Measurements from ENCODE around the gene LUC7L. TPM values are rescaled to one million over a fixed set of nuclear protein-coding genes. Genes with fewer than 3 reads are reported as not detected.
A peak's percentile ranks its signal among the peaks of the same experiment; 100 is the strongest.
"Not testable (repeated sequence)": the region's sequence is repeated elsewhere in the genome, so short reads cannot be mapped to it uniquely, and the experiment has no call there.

The LUC7L gene
- total RNA-seq, 1 experiment from 2014 or later: 79.3 TPM

- peaks cover 23% of the 10 kb centered on the region for H3K4me1 Mint-ChIP-seq (ENCODE audit: low read depth, unreplicated experiment)
- TF ChIP-seq CTCF (IDR thresholded peaks at IDR 0.05; ENCODE audit: unreplicated experiment): no peak
- H3K27ac Mint-ChIP-seq (ENCODE audit: unreplicated experiment): no peak overlapping the region
- intact Hi-C loops (cut with micrococcal nuclease; ENCODE audit: unreplicated experiment): no loop called here
- peaks cover 20% of the 10 kb centered on the region for H3K36me3 Mint-ChIP-seq (ENCODE audit: insufficient read depth, unreplicated experiment)
- peaks cover 18% of the 10 kb centered on the region for H3K27me3 Mint-ChIP-seq (ENCODE audit: unreplicated experiment)
- H3K9me3 Mint-ChIP-seq (ENCODE audit: low read depth, unreplicated experiment): no peaks in the 10 kb centered on the region
- DNase-seq: no peak
- BruUV-seq (replicated peaks): no TSS peak
- no peak overlapping the region for H3K4me3 Mint-ChIP-seq (ENCODE audit: low read depth, unreplicated experiment)
- CTCF ChIA-PET: no interaction called here
Measured at GRCh38 chr16:270381-271255, 41.4 kb upstream of the LUC7L start.

GRCh38 chr16:269061-269796, 40.0 kb upstream of the LUC7L start:
- no TSS peak for BruUV-seq (replicated peaks)
- Mint-ChIP-seq H3K36me3 (ENCODE audit: insufficient read depth, unreplicated experiment) (peaks cover 31% of the 10 kb centered on the region), H3K27ac (ENCODE audit: unreplicated experiment) (no peak overlapping the region), H3K27me3 (ENCODE audit: unreplicated experiment) (peaks cover 18% of the 10 kb centered on the region), H3K4me3 (ENCODE audit: low read depth, unreplicated experiment) (no peak overlapping the region), H3K9me3 (ENCODE audit: low read depth, unreplicated experiment) (no peaks in the 10 kb centered on the region), H3K4me1 (ENCODE audit: low read depth, unreplicated experiment) (peaks cover 27% of the 10 kb centered on the region)
- TF ChIP-seq CTCF (IDR thresholded peaks at IDR 0.05; ENCODE audit: unreplicated experiment): no peak
- intact Hi-C loops (cut with micrococcal nuclease; ENCODE audit: unreplicated experiment): no loop called here
- CTCF ChIA-PET: interaction anchor here (0.6 to 1.3 kb wide), 2 partner anchors 22 to 84 kb away, joined by 3 to 5 read pairs; no protein-coding TSS in a partner anchor
- DNase-seq: no peak

GRCh38 chr16:268141-269053, 39.1 kb upstream of the LUC7L start:
- peaks cover 18% of the 10 kb centered on the region for H3K27me3 Mint-ChIP-seq (ENCODE audit: unreplicated experiment)
- H3K4me3 Mint-ChIP-seq (ENCODE audit: low read depth, unreplicated experiment): peak overlapping the region; percentile 55
- H3K9me3 Mint-ChIP-seq (ENCODE audit: low read depth, unreplicated experiment): no peaks in the 10 kb centered on the region
- TF ChIP-seq CTCF (IDR thresholded peaks at IDR 0.05; ENCODE audit: unreplicated experiment): no peak
- H3K36me3 Mint-ChIP-seq (ENCODE audit: insufficient read depth, unreplicated experiment): peaks cover 37% of the 10 kb centered on the region
- no TSS peak for BruUV-seq (replicated peaks)
- H3K27ac Mint-ChIP-seq (ENCODE audit: unreplicated experiment): peak overlapping the region; percentile 31
- intact Hi-C loops (cut with micrococcal nuclease; ENCODE audit: unreplicated experiment): no loop called here
- DNase-seq: peak; percentile 46
- peaks cover 27% of the 10 kb centered on the region for H3K4me1 Mint-ChIP-seq (ENCODE audit: low read depth, unreplicated experiment)
- CTCF ChIA-PET: interaction anchor here (0.6 to 1.3 kb wide), 2 partner anchors 23 to 85 kb away, joined by 3 to 5 read pairs; no protein-coding TSS in a partner anchor

GRCh38 chr16:267562-267961, 38.3 kb upstream of the LUC7L start:
- H3K9me3 Mint-ChIP-seq (ENCODE audit: low read depth, unreplicated experiment); intact Hi-C loops (cut with micrococcal nuclease; ENCODE audit: unreplicated experiment); BruUV-seq (replicated peaks); H3K4me3 Mint-ChIP-seq (ENCODE audit: low read depth, unreplicated experiment); DNase-seq; CTCF ChIA-PET; H3K27ac Mint-ChIP-seq (ENCODE audit: unreplicated experiment): not testable (repeated sequence)
- H3K27me3 Mint-ChIP-seq (ENCODE audit: unreplicated experiment): peaks cover 12% of the 10 kb centered on the region
- H3K36me3 Mint-ChIP-seq (ENCODE audit: insufficient read depth, unreplicated experiment): peaks cover 42% of the 10 kb centered on the region
- H3K4me1 Mint-ChIP-seq (ENCODE audit: low read depth, unreplicated experiment): peaks cover 27% of the 10 kb centered on the region

Measured in Calu3 (cell line).